CD4-positive, CD25-positive, alpha-beta regulatory T cell (primary cell): ENCODE measurements around the gene TMIE. TPM values are rescaled to one million over a fixed set of nuclear protein-coding genes. Genes with fewer than 3 reads are reported as not detected.
A peak's percentile ranks its signal among the peaks of the same experiment; 100 is the strongest.

Source experiments
- ATAC-seq, 2 donors: fragments of 150-1000 bp; cut with Tn5 transposase; one replicate each; pipeline ENCODE4 v1.10.0; 2021; ENCODE audit warnings: low read depth in 2 of 2, moderate number of reproducible peaks in 2 of 2, moderate library complexity in 1 of 2
- DNase-seq, 3 donors: peaks; one replicate each; pipeline versions ENCODE4 v3.0.0 to v3.0.0-alpha.2; 2012 to 2022; ENCODE audit warnings: mixed read lengths in 1 of 3
- H3K27ac ChIP-seq: one replicate; pipeline ENCODE4 v1.7.0; 2013; ENCODE audit warnings: mild to moderate bottlenecking, low read length; ENCODE audit not compliant: insufficient read depth, poor library complexity, severe bottlenecking
- H3K27me3 ChIP-seq: one replicate; pipeline ENCODE4 v1.7.0; 2013; ENCODE audit warnings: low read length; ENCODE audit not compliant: control insufficient read depth, insufficient read depth
- H3K36me3 ChIP-seq: one replicate; pipeline ENCODE4 v1.7.0; 2013; ENCODE audit warnings: mild to moderate bottlenecking, low read length, moderate library complexity; ENCODE audit not compliant: control insufficient read depth, insufficient read depth
- H3K4me1 ChIP-seq: 2 replicates; pipeline ENCODE4 v1.7.0; 2013; ENCODE audit warnings: mild to moderate bottlenecking, low read length; ENCODE audit not compliant: insufficient read depth, control insufficient read depth, poor library complexity, severe bottlenecking
- H3K4me3 ChIP-seq: one replicate; pipeline ENCODE4 v1.7.0; 2013; ENCODE audit warnings: low read depth, mild to moderate bottlenecking, low read length, moderate library complexity
- H3K9me3 ChIP-seq, 2 experiments: 1 replicate in 1 of 2; 2 replicates in 1 of 2; pipeline ENCODE4 v1.7.0; 2013; ENCODE audit warnings: low read length in 2 of 2, mild to moderate bottlenecking in 1 of 2, moderate library complexity in 1 of 2; ENCODE audit not compliant: control insufficient read depth in 2 of 2
- H3K27ac Mint-ChIP-seq, 3 donors: one replicate each; pipeline ENCODE4 v1.8.0; 2020 to 2022; ENCODE audit warnings: mild to moderate bottlenecking in 3 of 3, mixed read lengths in 3 of 3, moderate library complexity in 2 of 3
- H3K27me3 Mint-ChIP-seq: one replicate; pipeline ENCODE4 v1.8.0; 2022; ENCODE audit warnings: mild to moderate bottlenecking, mixed read lengths
- H3K36me3 Mint-ChIP-seq: one replicate; pipeline ENCODE4 v1.8.0; 2020; ENCODE audit warnings: mixed read lengths
- H3K4me1 Mint-ChIP-seq, 4 donors: one replicate each; pipeline ENCODE4 v1.8.0; 2020 to 2022; ENCODE audit warnings: mixed read lengths in 4 of 4, mild to moderate bottlenecking in 1 of 4
- H3K4me3 Mint-ChIP-seq, 4 donors: one replicate each; pipeline ENCODE4 v1.8.0; 2020 to 2022; ENCODE audit warnings: mild to moderate bottlenecking in 4 of 4, mixed read lengths in 4 of 4, moderate library complexity in 3 of 4
- H3K9me3 Mint-ChIP-seq, 7 donors: one replicate each; pipeline ENCODE4 v1.8.0; 2020 to 2022; ENCODE audit warnings: mixed read lengths in 7 of 7, mild to moderate bottlenecking in 3 of 7, moderate library complexity in 2 of 7
- polyA plus RNA-seq, 4 donors: library from polyadenylated mRNA; unstranded; fragments of 300-500 nt; fragmentation: Illumina TruSeq; gene quantifications; one replicate each; pipeline ENCODE4 v1.2.3, GENCODE V29; 2021
- total RNA-seq: library from RNA; stranded (reverse); gene quantifications from one replicate; pipeline ENCODE4 v1.2.3, GENCODE V29; 2022

Gene TMIE
- total and polyA plus RNA-seq, 5 donors from 2014 or later = 0.60 to 1.9 (median 1.5) TPM

DNA sequence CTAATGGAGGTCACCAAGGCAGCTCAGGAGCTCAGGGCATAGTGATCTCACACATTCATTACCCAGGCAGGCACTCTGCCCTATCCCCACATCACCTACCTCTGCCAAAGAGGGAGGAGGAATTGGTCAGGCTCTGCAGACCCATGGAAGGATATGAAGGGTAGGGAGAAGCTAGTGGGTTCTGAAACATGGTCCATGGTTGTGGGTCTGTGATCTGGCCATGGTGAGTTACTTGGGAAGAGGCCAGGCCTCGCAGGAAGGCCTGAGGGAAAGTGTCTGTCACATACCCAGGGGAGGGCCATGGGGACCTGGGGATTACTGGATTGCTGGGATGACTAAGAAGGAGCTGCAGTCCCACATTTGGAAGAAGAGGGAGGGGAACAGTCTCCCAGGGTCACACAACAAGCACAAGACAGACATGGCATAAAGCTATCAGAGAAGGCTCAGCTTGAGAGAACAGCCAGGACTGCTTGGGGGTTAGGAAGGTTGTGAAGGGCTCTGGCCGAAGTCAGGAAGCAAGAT is 17.9 kb downstream of the TMIE start:
- Mint-ChIP-seq H3K27me3 (peaks cover 4% of the 10 kb centered on the region), H3K4me1 (peaks cover 0 to 5% (median 2%) of the 10 kb centered on the region in 4 donors), H3K27ac (no peak overlapping the region), H3K36me3 (no peaks in the 10 kb centered on the region), H3K4me3 (no peak overlapping the region), H3K9me3 (peaks cover 0 to 3% (median 0%) of the 10 kb centered on the region in 7 donors)
- DNase-seq (no peak), ATAC-seq (no peak)
- H3K9me3 ChIP-seq = no peaks in the 10 kb centered on the region
- H3K4me3 ChIP-seq = no peak overlapping the region
- no peaks in the 10 kb centered on the region for H3K36me3 ChIP-seq
- H3K4me1 ChIP-seq = no peaks in the 10 kb centered on the region
- H3K27ac ChIP-seq = no peak overlapping the region
- H3K27me3 ChIP-seq = no peaks in the 10 kb centered on the region

DNA sequence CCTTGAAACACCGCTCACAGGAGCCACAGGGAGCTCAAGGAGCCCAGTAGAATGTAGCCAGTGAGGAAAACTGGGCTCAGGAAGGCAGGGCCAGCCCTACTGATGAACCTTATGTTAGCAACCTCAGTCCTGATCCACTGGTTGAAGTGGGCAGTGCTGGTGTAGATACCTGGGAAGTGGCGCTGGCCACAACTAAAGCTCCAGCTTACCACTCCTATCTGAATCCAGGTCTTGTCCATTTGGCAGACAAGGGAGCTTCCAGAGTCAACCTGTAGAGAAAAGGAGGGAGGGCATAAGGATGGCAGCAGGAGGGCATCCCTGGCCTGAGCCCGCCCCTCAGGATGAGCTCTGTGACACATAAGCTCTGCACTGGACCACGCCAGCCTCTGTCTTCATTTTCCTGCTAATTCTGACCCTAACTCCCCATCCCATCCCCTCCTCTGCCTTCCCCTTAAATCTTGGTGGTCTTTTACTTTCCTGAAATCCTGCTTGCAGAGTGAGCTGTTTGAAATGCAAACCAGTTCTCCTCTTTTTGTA is 18.6 kb downstream of the TMIE start:
- H3K4me1 ChIP-seq = no peaks in the 10 kb centered on the region
- no peaks in the 10 kb centered on the region for H3K9me3 ChIP-seq
- no peaks in the 10 kb centered on the region for H3K27me3 ChIP-seq
- no peak overlapping the region for H3K27ac Mint-ChIP-seq
- ATAC-seq (no peak), DNase-seq (no peak)
- no peaks in the 10 kb centered on the region for H3K36me3 Mint-ChIP-seq
- peaks cover 8% of the 10 kb centered on the region for H3K27me3 Mint-ChIP-seq
- H3K9me3 Mint-ChIP-seq = peaks cover 0 to 3% (median 0%) of the 10 kb centered on the region in 7 donors
- H3K4me1 Mint-ChIP-seq = peaks cover 0 to 10% (median 2%) of the 10 kb centered on the region in 4 donors
- H3K27ac ChIP-seq = no peak overlapping the region
- H3K4me3 ChIP-seq = no peak overlapping the region
- no peak overlapping the region for H3K4me3 Mint-ChIP-seq
- H3K36me3 ChIP-seq = no peaks in the 10 kb centered on the region

DNA sequence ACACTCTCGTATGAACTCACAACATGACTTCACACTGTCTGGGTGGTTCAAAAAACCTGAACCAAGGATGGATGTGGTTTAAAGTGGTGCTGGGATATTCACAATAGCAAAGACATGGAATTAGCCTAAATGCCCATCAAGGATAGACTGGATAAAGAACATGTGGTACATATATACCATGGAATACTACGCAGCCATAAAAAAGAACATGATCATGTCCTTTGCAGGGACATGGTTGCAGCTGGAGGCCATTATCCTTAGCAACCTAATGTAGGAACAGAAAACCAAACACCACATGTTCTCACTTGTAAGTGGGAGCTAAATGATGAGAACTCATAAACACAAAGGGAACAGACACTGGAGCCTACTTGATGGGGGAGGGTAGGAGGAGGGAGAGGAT is 19.8 kb downstream of the TMIE start:
- peaks cover 0 to 10% (median 2%) of the 10 kb centered on the region in 4 donors for H3K4me1 Mint-ChIP-seq
- Histone ChIP-seq H3K27me3 (no peaks in the 10 kb centered on the region), H3K9me3 (no peaks in the 10 kb centered on the region), H3K27ac (no peak overlapping the region), H3K36me3 (no peaks in the 10 kb centered on the region), H3K4me3 (no peak overlapping the region), H3K4me1 (no peaks in the 10 kb centered on the region)
- ATAC-seq = no peak
- H3K27ac Mint-ChIP-seq = no peak overlapping the region
- H3K27me3 Mint-ChIP-seq = peaks cover 13% of the 10 kb centered on the region
- peaks cover 0 to 3% (median 0%) of the 10 kb centered on the region in 7 donors for H3K9me3 Mint-ChIP-seq
- no peaks in the 10 kb centered on the region for H3K36me3 Mint-ChIP-seq
- DNase-seq = no peak
- H3K4me3 Mint-ChIP-seq = no peak overlapping the region

DNA sequence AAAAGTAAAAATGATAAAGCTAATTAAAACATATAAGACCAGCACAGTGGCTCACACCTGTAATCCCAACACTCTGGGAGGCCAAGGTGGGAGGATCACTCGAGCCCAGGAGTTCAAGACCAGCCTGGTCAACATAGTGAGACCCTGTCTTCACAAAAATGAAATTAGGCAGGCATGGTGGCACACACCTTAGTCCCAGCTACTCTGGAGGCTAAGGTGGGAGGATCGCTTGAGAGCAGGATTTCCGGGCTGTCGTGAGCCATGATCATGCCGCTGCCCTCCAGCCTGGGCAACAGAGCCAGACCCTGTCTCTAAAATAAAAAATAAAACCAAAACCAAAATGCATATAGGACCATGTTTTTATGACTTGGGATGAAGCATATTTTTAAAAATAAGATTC is 21.3 kb downstream of the TMIE start:
- ATAC-seq = no peak
- H3K36me3 Mint-ChIP-seq = no peaks in the 10 kb centered on the region
- Histone ChIP-seq H3K27ac (no peak overlapping the region), H3K4me1 (no peaks in the 10 kb centered on the region), H3K27me3 (no peaks in the 10 kb centered on the region), H3K36me3 (no peaks in the 10 kb centered on the region), H3K9me3 (no peaks in the 10 kb centered on the region), H3K4me3 (no peak overlapping the region)
- no peak for DNase-seq
- peaks cover 0 to 10% (median 2%) of the 10 kb centered on the region in 4 donors for H3K4me1 Mint-ChIP-seq
- peaks cover 14% of the 10 kb centered on the region for H3K27me3 Mint-ChIP-seq
- no peak overlapping the region for H3K27ac Mint-ChIP-seq
- no peak overlapping the region for H3K4me3 Mint-ChIP-seq
- H3K9me3 Mint-ChIP-seq = peaks cover 0 to 3% (median 0%) of the 10 kb centered on the region in 7 donors

DNA sequence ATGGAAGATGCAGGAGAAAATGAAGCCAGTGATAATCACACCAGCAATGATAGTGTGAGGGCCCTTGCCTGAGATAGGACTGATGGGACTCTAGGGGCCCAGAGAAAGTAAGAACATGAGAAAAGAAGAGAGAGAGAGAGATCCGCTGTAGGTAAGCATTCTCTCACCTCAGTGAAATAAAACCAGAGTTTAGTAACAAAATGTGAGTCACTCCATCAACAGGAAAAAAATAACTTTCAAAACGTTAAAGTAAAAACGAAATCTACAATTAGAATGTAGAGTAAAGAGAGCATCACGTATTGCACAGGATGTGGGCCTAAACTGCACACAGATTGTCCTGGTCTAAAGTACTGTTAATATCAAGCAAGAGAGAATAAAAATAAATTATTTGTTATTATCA is 23.2 kb downstream of the TMIE start:
- peak overlapping the region in 1 of 3 donors; percentile 15 for H3K27ac Mint-ChIP-seq
- peaks cover 21% of the 10 kb centered on the region for H3K27me3 Mint-ChIP-seq
- peaks cover 0 to 3% (median 0%) of the 10 kb centered on the region in 7 donors for H3K9me3 Mint-ChIP-seq
- ATAC-seq = no peak
- H3K4me1 Mint-ChIP-seq = peaks cover 0 to 10% (median under 1%) of the 10 kb centered on the region in 4 donors
- Histone ChIP-seq H3K36me3 (no peaks in the 10 kb centered on the region), H3K27me3 (peaks cover 2% of the 10 kb centered on the region), H3K4me1 (no peaks in the 10 kb centered on the region), H3K27ac (no peak overlapping the region), H3K4me3 (no peak overlapping the region), H3K9me3 (no peaks in the 10 kb centered on the region)
- peak in 1 of 3 donors; percentile 36 for DNase-seq
- no peak overlapping the region for H3K4me3 Mint-ChIP-seq
- no peaks in the 10 kb centered on the region for H3K36me3 Mint-ChIP-seq

DNA sequence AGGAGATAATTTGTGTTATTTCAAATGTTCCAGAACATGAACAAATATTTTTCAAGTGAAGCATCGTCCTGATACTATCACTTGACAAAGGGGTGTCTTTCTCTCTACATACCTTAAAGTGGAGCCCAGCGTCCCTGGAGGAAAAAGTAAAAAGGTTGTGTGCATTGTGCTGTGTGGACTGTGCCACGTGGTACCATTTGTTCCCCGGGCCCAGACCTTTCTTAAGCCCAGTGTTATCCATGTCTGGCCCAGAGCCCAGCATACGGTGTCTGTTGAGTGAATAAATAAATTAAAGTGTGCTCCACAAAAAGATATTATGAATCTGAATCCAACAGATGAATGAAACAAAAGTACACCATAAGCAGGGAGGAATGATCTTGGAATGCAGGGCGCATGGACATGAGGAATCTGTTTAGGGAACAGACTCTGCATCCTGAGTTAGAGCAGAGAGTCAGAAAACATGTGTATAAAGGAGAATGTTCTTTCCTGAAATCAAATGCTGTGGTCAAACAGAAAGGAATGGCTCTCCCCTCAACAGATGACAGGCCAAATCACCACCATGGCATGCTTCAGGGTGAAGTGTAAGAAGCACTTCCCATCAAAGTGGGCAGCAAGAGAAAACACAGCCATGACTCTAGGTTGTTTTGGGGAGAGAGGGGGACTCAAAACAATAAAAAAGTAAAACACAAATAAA is 24.6 kb downstream of the TMIE start:
- peak overlapping the region in 1 of 3 donors; percentile 60 for H3K27ac Mint-ChIP-seq
- H3K36me3 Mint-ChIP-seq = no peaks in the 10 kb centered on the region
- peaks cover 26% of the 10 kb centered on the region for H3K27me3 Mint-ChIP-seq
- peaks cover 0 to 3% (median 0%) of the 10 kb centered on the region in 7 donors for H3K9me3 Mint-ChIP-seq
- no peaks in the 10 kb centered on the region for H3K4me1 ChIP-seq
- no peaks in the 10 kb centered on the region for H3K36me3 ChIP-seq
- no peak overlapping the region for H3K27ac ChIP-seq
- no peak overlapping the region for H3K4me3 ChIP-seq
- ATAC-seq (no peak), DNase-seq (no peak)
- peaks cover 2% of the 10 kb centered on the region for H3K27me3 ChIP-seq
- H3K9me3 ChIP-seq = no peaks in the 10 kb centered on the region
- H3K4me3 Mint-ChIP-seq = no peak overlapping the region
- peaks cover 0 to 10% (median under 1%) of the 10 kb centered on the region in 4 donors for H3K4me1 Mint-ChIP-seq

DNA sequence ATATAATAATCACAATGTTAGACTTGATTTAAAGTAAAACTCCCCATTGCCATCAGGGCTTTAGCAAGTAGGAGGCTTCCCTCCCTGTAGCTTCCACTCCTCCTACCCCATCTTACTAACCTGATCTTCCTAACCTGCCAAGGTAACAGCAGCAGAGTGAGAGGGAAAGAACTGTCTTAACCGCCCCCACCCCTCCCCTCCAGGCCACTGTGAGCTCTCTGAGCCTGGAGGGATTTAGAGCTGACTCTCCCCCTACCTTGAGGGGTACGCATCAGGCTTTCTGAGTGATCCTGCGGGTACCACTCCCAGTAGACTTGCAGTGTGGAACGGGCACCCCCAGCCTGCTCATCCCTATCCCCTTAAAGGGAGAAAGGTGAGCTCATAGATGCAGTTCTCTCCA is 27.8 kb downstream of the TMIE start:
- Histone ChIP-seq H3K27ac (no peak overlapping the region), H3K27me3 (peaks cover 2% of the 10 kb centered on the region), H3K9me3 (no peaks in the 10 kb centered on the region), H3K4me1 (no peaks in the 10 kb centered on the region), H3K36me3 (no peaks in the 10 kb centered on the region), H3K4me3 (no peak overlapping the region)
- Mint-ChIP-seq H3K9me3 (peaks cover 0 to 2% (median 0%) of the 10 kb centered on the region in 7 donors), H3K27ac (no peak overlapping the region), H3K4me1 (peaks cover 0 to 6% (median 0%) of the 10 kb centered on the region in 4 donors), H3K27me3 (peaks cover 45% of the 10 kb centered on the region), H3K4me3 (no peak overlapping the region), H3K36me3 (no peaks in the 10 kb centered on the region)
- no peak for ATAC-seq
- no peak for DNase-seq
